OCI-LY7 (cell line): ENCODE results near the gene C1orf210.

ENCODE experiments used
- EZH2phosphoT487 ChIP-seq: fragments of 200-600 bp; sonication (generic); IDR thresholded peaks from 2 replicates; pipeline ENCODE4 v1.6.1; 2018; ENCODE audit warnings: low read depth, borderline replicate concordance, mild to moderate bottlenecking, mixed run types, antibody characterized with exemption, low read length, moderate library complexity, mixed read lengths
- TF ChIP-seq, protein P1 (sequence below): fragments of 200-600 bp; sonication (generic); conservative IDR thresholded peaks from 2 replicates; pipeline ENCODE4 v1.5.1; 2014; ENCODE audit warnings: mild to moderate bottlenecking, antibody characterized with exemption, low read length, moderate library complexity, mixed read lengths

DNA sequence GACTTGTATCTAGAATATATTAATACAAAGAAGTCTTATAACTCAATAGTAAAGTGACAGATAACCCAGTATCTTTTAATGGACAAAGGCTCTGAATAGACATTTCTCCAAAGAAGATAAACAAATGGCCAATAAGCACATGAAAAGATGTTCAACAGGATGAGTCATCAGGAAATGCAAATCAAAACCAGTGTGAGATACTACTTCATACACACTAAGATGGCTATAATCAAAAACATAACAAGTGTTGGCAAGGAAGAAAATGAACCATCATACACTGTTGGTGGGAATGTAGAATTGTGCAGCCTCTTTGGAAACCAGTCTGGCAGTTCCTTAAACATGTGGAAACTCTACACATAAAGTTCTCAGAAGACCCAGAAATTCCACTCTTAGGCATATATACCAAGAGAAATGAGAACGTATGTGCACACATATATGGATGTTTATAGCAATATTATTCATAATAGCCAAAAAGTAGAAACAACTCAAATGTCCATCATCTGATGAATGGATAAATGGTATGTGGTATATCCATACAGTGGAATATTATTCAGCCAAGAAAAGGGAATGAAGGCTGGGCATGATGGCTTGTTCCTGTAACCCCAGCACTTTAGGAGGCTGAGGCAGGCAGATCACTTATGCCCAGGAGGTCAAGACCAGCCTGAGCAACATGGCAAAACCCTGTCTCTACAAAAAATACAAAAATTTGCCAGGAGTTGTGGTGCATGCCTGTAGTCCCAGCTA is 42.3 kb upstream of the C1orf210 start:
- TF ChIP-seq EZH2phosphoT487: no peak
- TF ChIP-seq, protein P1, sequence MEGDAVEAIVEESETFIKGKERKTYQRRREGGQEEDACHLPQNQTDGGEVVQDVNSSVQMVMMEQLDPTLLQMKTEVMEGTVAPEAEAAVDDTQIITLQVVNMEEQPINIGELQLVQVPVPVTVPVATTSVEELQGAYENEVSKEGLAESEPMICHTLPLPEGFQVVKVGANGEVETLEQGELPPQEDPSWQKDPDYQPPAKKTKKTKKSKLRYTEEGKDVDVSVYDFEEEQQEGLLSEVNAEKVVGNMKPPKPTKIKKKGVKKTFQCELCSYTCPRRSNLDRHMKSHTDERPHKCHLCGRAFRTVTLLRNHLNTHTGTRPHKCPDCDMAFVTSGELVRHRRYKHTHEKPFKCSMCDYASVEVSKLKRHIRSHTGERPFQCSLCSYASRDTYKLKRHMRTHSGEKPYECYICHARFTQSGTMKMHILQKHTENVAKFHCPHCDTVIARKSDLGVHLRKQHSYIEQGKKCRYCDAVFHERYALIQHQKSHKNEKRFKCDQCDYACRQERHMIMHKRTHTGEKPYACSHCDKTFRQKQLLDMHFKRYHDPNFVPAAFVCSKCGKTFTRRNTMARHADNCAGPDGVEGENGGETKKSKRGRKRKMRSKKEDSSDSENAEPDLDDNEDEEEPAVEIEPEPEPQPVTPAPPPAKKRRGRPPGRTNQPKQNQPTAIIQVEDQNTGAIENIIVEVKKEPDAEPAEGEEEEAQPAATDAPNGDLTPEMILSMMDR: no peak
